ENCODE results near the gene IFT80. TPM values are rescaled to one million over a fixed set of nuclear protein-coding genes. Genes with fewer than 3 reads are reported as not detected.
A peak's percentile ranks its signal among the peaks of the same experiment; 100 is the strongest.

The IFT80 gene
- total and polyA plus RNA-seq, 8 donors = 27.9 to 92.0 (median 74.1) TPM

DNA sequence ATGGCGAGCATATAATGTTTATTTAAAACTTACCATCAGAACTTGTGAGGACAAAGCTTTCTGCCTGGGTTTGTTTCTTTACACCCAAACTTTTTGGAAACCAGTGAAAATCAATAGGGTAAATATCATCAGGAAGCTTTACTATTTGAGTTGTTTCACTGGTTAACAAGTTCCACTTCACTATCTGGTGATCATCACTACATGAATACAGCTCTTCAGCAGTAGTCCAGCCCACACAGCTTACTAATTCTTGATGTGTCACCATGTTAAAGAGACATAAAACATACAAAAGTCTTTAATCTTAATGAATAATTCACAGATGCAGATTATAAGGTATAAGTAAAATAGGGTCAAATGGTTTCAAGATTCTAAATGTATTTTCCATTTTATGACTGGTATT is 17.6 kb downstream of the IFT80 start:
- Histone ChIP-seq H3K4me3 (no peak overlapping the region), H3K27ac (no peak overlapping the region), H3K4me1 (no peaks in the 10 kb centered on the region), H3K36me3 (peaks cover 0 to 6% of the 10 kb centered on the region in 2 donors), H3K9me3 (no peaks in the 10 kb centered on the region), H3K27me3 (no peaks in the 10 kb centered on the region)
- TF ChIP-seq, protein P1, sequence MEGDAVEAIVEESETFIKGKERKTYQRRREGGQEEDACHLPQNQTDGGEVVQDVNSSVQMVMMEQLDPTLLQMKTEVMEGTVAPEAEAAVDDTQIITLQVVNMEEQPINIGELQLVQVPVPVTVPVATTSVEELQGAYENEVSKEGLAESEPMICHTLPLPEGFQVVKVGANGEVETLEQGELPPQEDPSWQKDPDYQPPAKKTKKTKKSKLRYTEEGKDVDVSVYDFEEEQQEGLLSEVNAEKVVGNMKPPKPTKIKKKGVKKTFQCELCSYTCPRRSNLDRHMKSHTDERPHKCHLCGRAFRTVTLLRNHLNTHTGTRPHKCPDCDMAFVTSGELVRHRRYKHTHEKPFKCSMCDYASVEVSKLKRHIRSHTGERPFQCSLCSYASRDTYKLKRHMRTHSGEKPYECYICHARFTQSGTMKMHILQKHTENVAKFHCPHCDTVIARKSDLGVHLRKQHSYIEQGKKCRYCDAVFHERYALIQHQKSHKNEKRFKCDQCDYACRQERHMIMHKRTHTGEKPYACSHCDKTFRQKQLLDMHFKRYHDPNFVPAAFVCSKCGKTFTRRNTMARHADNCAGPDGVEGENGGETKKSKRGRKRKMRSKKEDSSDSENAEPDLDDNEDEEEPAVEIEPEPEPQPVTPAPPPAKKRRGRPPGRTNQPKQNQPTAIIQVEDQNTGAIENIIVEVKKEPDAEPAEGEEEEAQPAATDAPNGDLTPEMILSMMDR (IDR thresholded peaks at IDR 0.05) = no peak
- intact Hi-C loops (cut with DNase I) = no loop called here
- ATAC-seq = no peak
- no peak for DNase-seq

- TF ChIP-seq, protein P1 (IDR thresholded peaks at IDR 0.05) = no peak
- Histone ChIP-seq H3K9me3 (no peaks in the 10 kb centered on the region), H3K27me3 (no peaks in the 10 kb centered on the region), H3K27ac (no peak overlapping the region), H3K4me1 (no peaks in the 10 kb centered on the region), H3K4me3 (no peak overlapping the region), H3K36me3 (peaks cover 0 to 6% of the 10 kb centered on the region in 2 donors)
- intact Hi-C loops (cut with DNase I) = no loop called here
- no peak for ATAC-seq
- no peak for DNase-seq
Measured at GRCh38 chr3:160379628-160380214, 19.3 kb downstream of the IFT80 start.

GRCh38 chr3:160378331-160379109 is 20.5 kb downstream of the IFT80 start:
- Histone ChIP-seq H3K36me3 (peaks cover 0 to 6% of the 10 kb centered on the region in 2 donors), H3K27me3 (no peaks in the 10 kb centered on the region), H3K27ac (no peak overlapping the region), H3K9me3 (no peaks in the 10 kb centered on the region), H3K4me3 (no peak overlapping the region), H3K4me1 (no peaks in the 10 kb centered on the region)
- TF ChIP-seq, protein P1 (IDR thresholded peaks at IDR 0.05) = no peak
- no peak for ATAC-seq
- no peak for DNase-seq
- intact Hi-C loops (cut with DNase I) = no loop called here

- TF ChIP-seq, protein P1 (IDR thresholded peaks at IDR 0.05) = no peak
- Histone ChIP-seq H3K27ac (no peak overlapping the region), H3K36me3 (peaks cover 0 to 6% of the 10 kb centered on the region in 2 donors), H3K4me3 (no peak overlapping the region), H3K4me1 (no peaks in the 10 kb centered on the region), H3K9me3 (no peaks in the 10 kb centered on the region), H3K27me3 (no peaks in the 10 kb centered on the region)
- intact Hi-C loops (cut with DNase I) = no loop called here
- DNase-seq (no peak), ATAC-seq (no peak)
Measured at GRCh38 chr3:160376681-160377080, 22.3 kb downstream of the IFT80 start.

DNA sequence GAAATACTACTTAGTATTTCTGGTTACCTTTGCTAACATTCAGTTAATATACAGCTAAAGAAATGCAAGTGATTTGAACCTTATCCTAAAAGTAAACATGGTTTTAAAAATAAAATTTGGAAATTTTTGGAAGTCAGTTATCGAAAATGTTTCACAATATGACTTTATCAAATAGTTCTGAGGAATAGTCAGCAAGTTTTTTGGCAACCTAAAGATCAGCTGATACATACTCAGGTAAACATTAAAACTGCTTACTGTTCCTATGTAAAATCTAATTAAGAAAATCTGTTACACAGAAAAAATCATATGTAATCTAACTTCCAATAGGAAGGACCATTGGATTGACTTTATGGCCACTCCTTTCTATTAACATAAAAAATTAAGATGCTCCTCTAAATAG is 24.1 kb downstream of the IFT80 start:
- ATAC-seq = no peak
- TF ChIP-seq, protein P1 (IDR thresholded peaks at IDR 0.05) = no peak
- H3K27me3 ChIP-seq = no peaks in the 10 kb centered on the region

More for the DNA sequence above, 24.1 kb downstream of the IFT80 start:
- Histone ChIP-seq H3K36me3 (peaks cover 0 to 6% of the 10 kb centered on the region in 2 donors), H3K4me1 (no peaks in the 10 kb centered on the region), H3K27ac (peak overlapping the region in 1 of 2 donors; percentile 23), H3K9me3 (no peaks in the 10 kb centered on the region), H3K4me3 (no peak overlapping the region)
- DNase-seq = no peak
- intact Hi-C loops (cut with DNase I) = no loop called here

Measured in left lung (tissue), 10 donors.